Measurements from ENCODE around the gene TMEM250. TPM values are rescaled to one million over a fixed set of nuclear protein-coding genes. Genes with fewer than 3 reads are reported as not detected.

TMEM250 gene
- total RNA-seq, 1 donor from 2014 or later = 26.4 TPM

DNA sequence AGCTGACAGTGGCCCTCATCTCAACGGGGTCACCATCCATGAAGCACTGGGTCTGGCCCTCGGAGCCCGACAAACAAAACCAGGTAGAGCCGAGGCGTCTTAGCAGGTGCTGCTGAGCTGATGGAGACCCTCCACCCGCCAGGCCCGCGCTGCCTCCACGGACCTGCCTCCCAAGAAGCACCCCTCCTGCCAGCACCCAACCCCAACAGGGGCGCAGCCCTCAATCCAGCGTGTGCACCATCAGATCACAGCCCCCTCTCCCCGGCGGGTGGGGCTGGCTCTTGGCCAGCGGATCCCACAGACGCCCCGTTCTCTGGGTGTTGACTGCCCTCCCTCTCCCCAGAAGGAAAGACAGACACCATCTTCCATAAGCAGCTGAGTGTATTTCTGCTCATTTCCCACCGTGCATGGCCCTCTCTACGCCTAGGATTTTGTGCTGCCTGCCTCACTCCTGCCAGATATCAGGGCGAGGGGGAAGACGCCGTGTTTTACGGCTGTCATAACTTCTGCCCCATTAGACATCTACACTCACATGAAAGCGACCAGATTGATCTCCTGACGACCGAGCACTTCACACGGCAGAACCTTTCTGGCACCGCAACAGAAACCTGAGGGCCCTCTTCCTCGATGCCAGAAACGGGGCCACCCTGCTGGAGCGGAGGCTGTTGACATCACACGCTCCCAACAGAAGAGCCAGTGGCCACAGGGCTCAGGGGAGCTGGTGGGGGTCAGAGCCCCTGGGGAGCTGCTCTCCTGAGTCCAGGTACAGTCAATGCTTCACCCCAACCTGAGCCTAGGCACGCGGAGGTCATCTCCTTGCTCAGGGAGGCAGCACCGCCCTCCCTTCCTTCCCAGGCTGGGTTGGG is 35.9 kb downstream of the TMEM250 start:
- no peak for DNase-seq

DNA sequence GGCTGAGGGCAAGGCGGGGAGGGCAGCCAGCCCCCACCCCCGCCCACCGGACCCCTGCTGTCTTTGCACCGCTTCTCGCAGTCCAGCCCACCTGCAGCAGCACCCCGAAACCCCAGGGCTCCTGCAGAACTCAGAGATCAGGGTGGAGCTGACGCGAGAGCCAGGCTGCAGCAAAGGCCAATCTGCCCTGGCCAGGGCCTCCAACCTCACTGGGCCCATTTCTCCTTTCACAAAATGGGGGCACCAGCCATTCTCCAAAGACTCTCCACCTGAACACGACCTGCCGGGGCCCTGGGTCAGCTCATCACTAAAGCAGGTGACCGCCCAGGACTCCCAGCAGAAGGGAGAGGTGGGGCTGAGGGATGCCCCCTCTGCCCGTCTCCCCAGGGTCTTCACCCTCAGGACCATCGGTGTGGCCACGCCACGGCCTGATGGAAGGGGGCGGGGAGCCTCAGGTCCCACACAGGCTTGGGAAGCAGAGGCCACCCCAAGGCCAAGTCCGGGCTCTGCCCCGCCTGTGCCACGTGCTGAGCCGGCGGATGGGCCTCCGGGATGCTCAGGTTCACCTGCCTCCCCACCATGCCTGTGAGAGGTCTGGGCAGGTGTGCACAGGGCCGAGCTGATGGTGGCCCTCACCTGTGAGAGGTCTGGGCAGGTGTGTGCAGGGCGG is 36.7 kb downstream of the TMEM250 start:
- no peak for DNase-seq

DNA sequence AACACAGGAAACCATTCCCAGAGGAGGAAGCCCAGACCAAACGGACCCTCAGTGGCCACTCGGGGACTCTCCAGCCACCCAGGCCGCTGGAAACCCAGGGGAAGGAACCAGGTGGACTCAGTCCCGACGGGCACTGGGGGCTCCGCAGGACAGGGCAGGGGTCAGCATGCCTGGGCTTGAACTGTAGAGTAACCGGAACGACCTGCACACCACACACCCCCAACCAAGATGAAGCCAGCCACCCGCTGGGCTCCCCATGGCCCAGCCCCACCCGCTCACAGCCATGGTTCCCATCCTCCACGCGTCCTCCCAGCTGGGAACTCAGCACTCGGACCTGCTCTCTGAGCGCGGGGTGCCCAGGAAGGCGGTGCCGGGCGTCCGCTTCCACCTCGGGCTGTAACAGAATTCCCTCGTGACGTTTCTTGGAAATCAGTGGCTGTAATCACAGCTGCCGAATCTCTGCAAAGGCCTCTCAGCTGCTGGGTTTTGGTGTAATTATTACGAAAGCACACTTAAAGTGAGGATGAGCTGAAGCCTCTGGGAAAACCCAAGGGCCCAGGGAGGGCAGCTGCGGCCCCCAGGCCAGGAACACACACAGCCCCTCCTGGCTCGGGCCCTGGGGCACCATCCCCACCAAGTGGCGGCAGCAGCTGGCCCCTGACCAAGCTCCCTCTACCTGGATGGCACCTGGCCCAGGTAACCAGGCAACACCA is 37.4 kb downstream of the TMEM250 start:
- no peak for DNase-seq

DNA sequence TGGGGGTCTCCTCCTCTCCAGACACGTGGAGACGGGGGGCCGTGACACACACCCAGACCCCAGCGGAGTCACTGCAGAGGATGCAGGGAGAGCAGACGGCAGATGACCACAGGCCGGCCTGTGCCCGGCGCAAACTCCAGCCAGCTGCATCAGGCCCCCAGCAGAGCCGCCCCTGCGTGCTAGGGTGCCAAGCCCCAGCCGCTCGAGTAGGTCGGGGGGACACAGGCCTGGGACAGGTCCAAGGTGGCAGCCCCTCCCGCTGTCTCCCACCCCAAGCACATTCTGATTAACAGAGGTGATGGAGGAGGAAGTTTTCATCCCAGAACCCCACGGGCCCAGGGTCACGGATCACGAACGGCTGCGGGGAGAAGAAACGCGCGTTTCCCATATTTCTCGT is 38.0 kb downstream of the TMEM250 start:
- DNase-seq = no peak

DNA sequence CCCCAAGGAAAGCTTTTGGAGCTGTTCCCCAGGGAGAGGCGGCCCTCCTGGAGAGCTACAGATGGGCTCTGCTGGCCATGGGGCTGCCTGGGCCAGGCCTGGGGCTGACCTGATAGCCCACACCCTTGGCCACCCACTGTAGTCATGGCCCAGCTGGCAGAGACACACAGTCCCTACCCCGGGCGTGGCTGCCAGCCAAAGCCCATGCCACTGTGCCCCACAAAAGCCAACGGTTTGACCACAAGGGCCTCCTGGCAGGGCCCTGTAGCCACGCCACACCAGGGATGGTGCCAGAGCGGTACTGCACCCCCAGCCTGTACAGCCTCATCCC is 38.8 kb downstream of the TMEM250 start:
- no peak for DNase-seq

DNA sequence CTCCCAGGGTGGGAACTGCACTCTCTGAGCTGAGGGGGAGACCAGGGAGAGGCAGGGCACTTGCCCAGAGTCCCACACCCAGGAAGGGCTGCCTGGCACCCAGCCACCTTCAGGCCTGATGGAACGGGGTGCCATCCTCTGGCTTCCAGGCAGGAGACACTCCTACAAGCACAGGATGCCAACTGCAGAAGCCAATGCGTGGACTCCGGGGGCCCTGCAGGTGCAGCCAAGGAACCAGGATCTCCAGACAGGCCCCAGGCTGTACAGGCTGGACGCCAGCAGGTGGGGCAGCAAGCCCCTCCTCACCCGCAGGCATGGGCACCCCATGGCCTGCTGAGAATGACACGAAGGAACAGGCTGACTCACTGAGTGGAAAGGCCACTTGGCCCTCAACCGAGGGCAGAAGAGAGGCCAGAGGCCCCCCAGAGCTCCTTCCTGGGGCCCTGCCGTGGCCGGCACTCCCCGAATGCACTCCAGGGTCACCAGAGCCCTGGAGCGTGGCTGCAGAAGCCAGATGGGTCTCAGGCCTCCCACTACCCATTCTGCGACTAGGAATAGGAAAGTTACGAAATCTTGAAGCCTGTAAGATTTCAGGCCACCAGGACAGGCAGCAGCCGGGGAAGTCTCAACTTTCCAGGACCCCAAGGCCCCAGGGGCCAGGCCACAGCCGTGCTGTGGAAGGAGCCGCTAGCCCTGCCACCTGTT is 39.3 kb downstream of the TMEM250 start:
- no peak for DNase-seq

DNA sequence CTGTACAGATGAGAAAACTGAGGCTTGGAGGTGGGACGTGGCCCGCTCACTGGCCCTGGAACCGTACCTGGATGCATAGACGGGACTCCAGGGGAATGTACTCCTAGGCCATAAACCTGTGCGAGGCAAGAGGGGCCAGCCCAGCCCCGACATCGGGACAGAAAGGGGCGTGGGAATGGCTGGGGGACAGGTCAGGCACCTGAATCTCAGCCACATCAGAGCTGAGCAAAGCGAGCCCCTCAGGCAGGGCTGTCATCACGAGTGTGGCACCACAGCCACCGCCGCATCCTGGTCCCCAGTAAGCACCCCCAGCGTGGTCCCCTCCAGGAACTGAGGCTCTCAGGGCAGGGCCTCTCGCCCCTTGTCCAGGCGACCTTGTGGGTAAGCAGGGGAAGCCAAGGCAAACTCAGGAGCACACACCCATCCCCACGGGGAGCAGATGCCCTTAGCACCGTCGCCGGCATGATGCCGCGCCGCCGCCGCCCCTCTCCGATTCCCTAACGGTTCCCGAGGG is 40.1 kb downstream of the TMEM250 start:
- DNase-seq = no peak

DNA sequence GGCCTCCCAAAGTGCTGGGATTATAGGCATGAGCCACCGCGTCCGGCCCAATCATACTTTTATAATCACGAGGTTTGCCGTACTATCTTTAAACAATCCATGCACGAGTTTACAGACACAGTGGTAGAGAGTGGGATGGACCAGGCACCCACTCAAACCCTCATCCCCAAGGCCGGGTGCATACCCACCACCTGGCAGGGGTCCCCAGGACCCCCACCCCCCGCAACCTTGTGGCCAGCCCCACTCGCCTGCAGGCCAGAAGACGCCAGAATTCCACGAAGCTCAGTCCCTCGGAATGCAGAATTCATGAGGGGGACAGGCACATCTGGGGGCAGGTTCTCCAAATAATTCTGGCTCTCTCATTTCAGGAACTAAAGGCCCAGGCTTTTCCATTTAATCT is 40.7 kb downstream of the TMEM250 start:
- DNase-seq = no peak

DNA sequence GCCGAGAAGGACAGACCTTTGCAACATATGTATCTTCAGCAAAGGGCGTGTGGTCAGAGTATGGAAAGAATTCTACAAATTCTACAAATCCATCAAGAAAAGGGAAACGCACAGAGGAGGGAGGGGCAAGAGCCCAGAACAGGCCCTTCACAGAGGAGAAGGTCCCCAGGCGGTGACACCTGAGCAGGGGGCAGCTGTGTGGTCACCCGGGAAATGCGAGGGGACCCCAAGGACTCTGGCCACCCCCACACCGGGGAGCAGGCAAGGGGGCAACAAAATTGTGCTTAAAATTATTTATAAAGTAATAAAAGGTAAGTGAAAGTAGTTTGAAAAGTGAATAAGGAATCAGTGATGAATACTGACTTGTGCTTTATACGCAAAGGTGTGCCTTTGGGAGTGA is 41.2 kb downstream of the TMEM250 start:
- no peak for DNase-seq

DNA sequence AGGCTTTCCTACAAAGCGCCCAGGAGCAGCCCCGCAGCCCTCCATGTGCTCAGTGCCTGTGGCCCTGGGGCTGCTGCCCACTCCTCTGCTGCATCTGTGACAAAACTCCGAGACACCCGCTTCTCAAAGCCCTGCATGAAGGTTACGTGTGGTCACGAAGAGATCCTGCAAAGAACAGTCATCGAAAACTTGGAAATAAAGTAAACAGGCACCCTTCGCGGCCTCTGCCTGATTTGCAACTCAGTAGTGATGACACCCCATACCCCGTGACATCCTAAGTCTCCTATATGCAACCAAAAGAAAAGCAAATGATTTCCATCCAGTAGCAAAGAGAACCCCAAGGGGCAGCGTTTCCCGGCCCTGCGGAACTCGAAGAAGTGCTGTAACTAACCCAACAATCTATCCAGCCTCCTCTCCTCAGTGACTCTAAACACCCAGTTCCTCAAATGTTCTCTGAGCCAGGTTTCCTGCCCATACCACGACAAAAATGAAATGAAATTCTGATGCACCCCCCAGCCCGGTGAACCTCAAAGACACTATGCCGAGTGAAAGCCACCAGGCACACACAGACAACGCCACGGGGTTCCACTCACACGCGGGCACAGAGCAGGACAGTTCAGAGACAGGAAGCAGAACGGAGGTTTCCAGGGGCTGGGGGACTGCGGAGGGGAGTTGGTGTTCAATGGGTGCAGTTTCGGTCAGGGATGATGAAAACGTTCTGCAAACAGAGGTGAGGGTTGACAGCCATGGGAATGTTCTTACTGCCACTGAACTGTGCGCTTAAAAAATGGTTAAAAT is 42.6 kb downstream of the TMEM250 start:
- no peak for DNase-seq

DNA sequence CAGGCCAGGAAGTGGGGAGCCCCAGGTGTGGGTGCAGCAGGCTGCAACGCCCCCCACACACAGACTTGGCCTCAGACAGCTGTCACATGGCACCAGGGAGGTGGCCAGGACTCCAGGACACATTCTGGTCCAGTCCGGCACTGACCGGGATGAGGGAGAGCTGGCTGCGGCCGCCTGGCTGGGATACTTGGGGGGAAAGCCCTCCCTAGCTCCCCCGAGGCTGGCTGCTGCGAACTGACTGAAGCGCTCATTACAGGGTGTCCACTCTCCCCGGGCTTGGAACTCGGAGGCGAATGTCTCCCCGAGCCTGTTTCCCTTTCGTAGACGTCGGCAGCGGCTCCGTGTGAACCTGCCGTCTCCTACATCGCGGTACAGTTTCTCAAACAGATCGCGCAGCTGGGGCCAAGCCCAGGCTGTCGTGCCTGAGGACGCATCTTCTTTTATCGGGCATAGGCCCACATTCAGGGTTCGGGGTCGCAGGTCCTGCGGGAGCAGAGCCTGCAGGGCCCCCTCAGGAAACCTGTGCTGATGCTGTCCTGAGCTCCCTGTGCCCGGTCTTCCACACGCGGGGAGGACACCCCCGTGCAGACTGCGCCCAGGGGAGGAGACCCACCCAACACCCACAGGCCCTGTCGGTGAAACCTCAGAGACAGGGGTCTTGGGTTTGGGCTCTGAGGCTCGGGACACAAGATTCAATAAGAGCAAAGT is 43.4 kb downstream of the TMEM250 start:
- no peak for DNase-seq

DNA sequence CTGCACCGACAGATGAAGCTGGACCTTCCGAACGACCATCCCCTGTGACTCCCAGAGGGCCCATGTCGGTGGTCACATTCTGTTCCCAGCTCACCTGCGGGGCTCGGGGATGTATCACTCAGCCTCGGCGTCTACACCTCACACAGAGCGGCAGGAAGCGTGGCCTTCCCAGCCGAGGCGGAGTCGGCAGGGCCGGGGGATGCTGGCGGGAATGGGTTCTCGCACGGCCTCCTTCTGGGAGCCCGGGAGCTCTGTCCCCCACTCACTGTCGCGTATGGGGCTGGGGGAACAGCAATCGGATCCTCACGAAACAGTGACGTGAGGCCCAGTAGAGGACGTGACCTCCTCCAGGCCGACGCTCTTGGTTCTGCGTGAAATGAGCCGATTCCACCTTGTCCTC is 44.0 kb downstream of the TMEM250 start:
- no peak for DNase-seq

Other genes starting within 250 kb of the TMEM250 start
- gene CAMSAP1, start 211.3 kb downstream of the TMEM250 start, total RNA-seq = 128 TPM
- gene UBAC1, start 157.5 kb downstream of the TMEM250 start, total RNA-seq = 32.8 TPM
- gene NACC2, start 23.6 kb downstream of the TMEM250 start, total RNA-seq = 5.9 TPM
- not detected for gene LHX3, start 86.3 kb upstream of the TMEM250 start, total RNA-seq
- gene QSOX2, start 126.9 kb upstream of the TMEM250 start, total RNA-seq = 8.1 TPM
- gene CCDC187, start 185.2 kb upstream of the TMEM250 start, total RNA-seq = under 0.01 TPM
- 73.6 TPM for gene GPSM1, start 208.7 kb upstream of the TMEM250 start, total RNA-seq
- gene DNLZ, start 244.9 kb upstream of the TMEM250 start, total RNA-seq = 4.1 TPM

Data from occipital lobe (tissue), 2 donors.